Fibroblast of upper back skin (primary cell): ENCODE results near the gene PPP2R5C.
"Not testable (repeated sequence)": the region's sequence is repeated elsewhere in the genome, so short reads cannot be mapped to it uniquely, and the experiment has no call there.

Experiments used
- DNase-seq: peaks from one replicate; pipeline ENCODE4 v3.0.0-alpha.2; 2013

Gene PPP2R5C

GRCh38 chr14:101761032-101761880, at the start of gene PPP2R5C:
Gene PPP2R5C (plus strand): TSS chr14:101761709. CDS start chr14:101761894, 185 bp downstream.
- peak; percentile 86 for DNase-seq

- not testable (repeated sequence) for DNase-seq
Observed at GRCh38 chr14:101711857-101712233, 49.7 kb upstream of the PPP2R5C start.

- DNase-seq, result not testable (repeated sequence)
Observed at GRCh38 chr14:101712341-101712740, 49.2 kb upstream of the PPP2R5C start.

- not testable (repeated sequence) for DNase-seq
Observed at GRCh38 chr14:101713091-101713490, 48.4 kb upstream of the PPP2R5C start.

DNA sequence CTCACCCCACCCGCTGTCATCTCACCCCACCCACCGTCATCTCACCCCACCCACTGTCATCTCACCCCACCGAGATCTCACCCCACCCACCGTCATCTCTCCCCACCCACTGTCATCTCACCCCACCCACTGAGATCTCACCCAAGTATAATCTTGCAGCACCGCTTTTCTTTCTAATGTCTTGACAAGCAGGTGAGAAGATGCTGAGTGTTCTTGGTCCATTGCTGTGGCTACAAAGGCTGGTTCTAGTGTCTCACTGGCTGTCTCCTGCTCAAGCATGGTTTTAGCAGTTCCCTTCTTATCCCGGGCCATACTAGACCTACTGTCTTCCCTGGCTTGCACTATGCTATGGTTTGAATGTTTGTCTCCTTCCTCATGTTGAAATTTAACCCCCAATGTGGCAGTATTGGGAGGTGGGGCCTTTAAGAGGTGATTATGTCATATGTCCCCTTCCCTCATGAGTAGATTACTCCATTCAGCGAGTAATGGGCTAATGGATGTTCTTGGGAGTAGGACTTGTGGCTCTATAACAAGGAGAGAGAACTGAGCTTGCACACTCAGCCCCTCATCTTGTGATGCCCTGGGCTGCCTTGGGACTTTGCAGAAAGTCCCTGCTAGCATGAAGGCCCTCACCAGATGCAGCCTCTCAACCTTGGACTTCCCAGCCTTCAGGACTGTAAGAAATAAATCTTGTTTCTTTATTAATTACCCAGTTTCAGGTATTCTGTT, 47.7 kb upstream of the PPP2R5C start:
- DNase-seq, result no peak

- DNase-seq, result no peak
Observed at GRCh38 chr14:101714394-101714793, 47.1 kb upstream of the PPP2R5C start.

DNA sequence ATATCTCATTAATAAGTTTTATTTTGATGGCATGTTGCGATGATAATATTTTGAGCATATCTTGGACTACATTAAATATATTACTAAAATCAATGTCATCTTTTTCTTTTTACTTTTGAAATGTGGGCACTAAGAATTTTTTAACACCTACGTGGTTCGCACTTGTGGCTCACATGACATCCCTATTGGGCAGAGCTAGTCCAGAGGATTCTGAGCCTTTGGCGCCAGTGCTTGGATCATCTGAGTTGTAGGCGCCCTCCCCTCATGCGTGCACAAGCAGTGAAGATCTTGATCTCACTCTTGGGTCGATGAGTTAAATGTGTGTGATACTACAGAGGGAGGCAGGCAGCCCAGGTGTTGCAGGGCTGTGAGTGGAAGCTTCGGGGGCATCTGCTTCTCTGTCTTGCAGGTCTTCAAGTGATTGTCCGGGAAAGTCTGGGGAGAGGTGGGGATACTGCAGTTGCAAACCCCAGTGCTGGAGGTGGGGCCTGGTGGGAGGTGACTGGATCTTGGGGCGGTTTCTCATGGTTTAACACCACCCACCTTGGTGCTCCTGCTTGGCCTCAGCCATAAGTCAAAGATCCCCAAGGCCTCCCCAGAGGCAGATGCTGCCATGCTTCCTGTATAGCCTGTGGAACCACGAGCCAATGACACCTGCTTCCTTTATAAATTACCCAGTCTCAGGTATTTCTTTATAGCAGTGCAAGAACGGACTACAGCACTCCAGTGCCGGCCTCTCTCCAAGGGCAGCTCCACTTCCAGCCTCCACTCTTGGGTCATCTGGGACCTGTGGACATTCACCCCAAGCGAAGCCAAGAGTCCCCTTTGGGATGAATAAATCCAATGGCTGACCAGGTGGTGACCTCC, 46.1 kb upstream of the PPP2R5C start:
- no peak for DNase-seq

DNA sequence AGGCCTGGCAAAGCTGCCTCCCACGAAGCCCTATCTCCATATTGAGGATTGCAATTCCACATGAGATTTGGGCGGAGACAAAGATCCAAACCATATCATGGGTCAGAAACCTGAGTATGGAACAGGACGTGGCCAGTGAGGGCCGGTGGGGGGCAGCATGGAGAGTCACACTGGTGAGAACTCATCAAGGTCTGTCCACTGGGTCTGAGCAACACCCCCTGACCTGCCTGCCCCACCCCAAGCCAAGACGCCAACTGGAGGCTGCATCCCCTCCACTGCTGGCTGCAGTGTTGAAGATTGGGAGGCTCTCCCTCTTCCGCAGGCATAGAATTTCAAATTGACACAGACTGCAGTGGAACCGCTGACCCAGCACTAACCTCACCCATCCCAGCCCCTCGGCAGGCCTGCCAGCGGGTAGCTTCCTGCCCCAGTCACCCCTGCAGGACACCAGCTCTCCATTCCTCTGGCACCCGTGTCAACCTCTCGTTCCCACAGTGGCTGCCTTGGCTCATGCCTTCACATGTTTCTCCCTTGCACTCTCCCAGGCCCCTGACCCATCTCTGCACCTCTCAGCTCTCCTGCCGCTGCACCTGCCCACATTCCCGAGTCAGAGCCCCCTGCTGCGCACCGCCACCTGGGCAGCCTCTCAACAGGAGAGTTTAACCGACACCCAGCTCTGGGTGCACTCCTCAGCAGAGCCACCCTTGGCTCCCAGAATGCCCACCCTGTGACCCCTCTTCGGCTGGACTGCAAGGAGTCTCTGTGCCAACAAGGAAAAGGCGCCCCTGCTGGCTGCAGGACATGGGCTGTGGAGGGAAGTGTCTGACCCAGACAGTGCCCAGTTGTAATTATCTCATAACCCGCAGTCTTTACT, 45.2 kb upstream of the PPP2R5C start:
- no peak for DNase-seq

DNA sequence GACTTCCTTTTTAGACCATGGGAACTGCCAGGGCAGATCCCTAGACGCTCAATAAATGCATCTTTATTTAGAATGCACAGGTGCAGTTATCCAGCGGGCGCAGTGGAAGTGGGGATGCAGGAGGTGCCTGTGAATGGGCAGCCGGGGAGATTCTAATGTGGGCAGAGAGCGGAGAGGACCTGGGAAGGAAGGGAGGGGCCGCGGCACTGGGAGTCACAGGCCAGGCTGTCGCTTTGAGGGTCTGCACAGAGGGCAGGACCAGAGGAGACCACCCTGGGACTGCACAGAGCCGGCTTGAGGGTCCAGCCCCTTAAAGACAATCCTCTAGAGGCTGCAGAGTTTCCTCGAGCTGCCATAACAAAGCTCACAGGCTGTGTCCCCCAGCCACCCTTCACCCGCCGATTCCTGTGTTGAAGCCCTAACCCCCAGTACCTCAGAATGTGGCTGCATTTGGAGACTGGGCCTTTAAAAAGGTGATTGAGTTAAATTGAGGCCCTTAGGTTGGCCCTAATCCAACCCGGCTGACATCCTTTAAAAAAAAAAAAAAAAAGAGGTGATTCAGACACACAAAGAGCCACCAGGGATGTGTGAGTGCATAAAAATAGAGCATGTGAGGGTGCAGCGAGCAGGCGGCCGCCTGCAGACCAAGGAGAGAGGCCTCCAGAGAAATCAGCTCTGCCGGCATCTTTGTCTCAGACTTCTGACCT, 44.4 kb upstream of the PPP2R5C start:
- DNase-seq, result no peak

- DNase-seq, result no peak
Observed at GRCh38 chr14:101717663-101718490, 43.6 kb upstream of the PPP2R5C start.

DNA sequence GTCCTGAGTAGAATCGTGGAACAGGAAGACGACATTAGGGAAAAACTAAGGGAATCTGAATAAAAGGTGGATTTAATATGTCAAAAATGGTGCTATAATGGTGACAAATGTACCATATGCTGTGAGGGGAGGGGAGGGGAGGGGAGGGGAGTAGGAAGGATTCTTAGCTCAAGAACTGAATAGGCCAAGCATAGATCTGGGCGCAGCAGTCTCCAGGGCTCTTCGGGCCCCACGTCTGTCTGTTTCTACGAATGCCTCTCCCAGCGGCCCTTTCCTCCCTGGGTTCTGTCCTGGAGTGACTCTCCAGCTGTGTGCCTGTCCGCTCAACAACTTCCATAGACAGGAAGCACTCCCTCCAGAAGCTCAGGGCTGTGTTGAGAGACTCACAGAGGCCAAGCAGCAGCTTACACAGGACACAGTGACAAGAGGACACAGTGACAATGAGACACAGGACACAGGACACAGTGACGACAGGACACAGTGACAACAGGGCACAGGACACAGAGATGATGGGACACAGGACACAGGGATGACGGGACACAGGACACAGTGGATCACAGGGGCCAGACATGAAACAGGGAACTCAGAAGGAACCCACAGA, 42.4 kb upstream of the PPP2R5C start:
- no peak for DNase-seq

DNA sequence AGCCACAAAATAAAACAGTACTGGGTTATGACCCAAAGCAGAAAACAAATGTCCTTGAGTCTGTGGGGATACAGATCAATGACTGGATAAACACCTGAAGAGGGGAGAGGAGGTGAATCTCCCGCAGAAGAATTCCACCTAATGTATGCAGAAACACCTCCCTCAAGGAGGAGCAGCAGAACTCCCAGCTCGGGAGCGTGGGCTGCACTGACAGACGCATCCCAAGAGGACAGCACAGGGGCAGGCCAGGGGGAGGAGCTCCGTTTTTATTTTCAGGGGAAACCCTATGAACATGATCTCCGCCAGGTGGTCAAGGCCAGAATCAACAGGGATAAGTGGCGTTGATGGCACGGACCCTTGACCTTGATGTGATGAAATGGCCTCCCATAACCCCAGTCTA, 41.8 kb upstream of the PPP2R5C start:
- no peak for DNase-seq

GRCh38 chr14:101721111-101721510, 40.4 kb upstream of the PPP2R5C start:
- DNase-seq, result no peak

GRCh38 chr14:101721951-101722661, 39.4 kb upstream of the PPP2R5C start:
- DNase-seq, result no peak

DNA sequence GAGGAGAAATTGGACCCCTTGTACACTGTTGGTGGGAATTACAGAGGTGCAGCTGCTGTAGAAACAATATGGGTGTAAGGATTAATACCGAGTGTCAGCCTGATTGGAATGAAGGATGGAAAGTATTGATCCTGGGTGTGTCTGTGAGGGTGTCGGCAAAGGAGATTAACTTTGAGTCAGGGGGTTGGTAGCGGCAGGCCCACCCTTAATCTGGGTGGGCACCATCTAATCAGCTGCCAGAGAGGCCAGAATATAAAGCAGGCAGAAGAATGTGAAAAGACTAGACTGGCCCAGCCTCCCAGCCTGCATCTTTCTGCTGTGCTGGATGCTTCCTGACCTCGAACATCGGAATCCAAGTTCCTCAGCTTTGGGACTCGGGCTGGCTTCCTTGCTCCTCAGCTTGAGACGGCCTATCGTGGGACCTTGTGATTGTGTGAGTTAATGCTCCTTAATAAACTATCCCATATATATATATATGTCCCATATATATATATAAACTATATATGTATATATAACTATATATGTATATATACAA, 38.4 kb upstream of the PPP2R5C start:
- DNase-seq, result no peak

GRCh38 chr14:101725652-101726051, 35.9 kb upstream of the PPP2R5C start:
- DNase-seq, result not testable (repeated sequence)

DNA sequence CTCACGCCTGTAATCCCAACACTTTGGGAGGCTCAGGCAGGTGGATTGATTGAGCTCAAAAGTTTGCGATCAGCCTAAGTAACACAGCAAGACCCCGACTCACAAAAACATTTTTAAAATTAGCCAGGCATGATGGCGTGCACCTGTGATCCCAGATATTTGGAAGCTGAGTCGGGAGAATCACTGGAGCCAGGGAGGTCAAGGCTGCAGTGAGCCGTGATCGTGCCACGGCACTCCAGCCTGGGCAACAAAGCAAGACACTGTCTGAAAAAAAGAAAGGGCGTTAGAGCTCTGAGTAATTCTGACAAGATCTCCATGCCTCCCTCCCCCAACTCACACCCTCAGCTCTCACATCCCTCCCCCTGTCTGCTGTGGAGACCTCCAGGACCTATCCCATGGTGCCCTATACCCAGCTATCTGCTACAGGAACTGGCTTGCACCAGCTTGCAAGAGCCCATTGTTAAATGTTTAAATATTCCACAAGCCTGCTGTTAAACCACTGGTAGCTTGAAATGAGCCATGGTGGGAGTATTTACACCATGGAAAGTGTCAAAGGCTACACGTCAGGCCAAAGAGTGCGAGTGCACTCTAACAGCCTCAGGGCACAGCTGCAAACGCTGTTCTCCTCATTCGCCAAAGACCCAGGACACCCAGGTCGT, 35.1 kb upstream of the PPP2R5C start:
- no peak for DNase-seq

GRCh38 chr14:101726954-101727302, 34.6 kb upstream of the PPP2R5C start:
- DNase-seq, result no peak
